Stimulated activated CD4-positive, alpha-beta T cell treated with anti-CD3 and anti-CD28 coated beads, Interleukin-4, amount 100 ng/mL, for 24 hours (primary cell): ENCODE results near the gene TNNI2.

Experiments
- DNase-seq: peaks from one replicate; pipeline ENCODE4 v3.0.0-alpha.2; 2020

TNNI2 gene

GRCh38 chr11:1822648-1823375 is 16.0 kb upstream of the TNNI2 start:
- no peak for DNase-seq

GRCh38 chr11:1823376-1824220 is 15.2 kb upstream of the TNNI2 start:
- no peak for DNase-seq

GRCh38 chr11:1824221-1825038 is 14.4 kb upstream of the TNNI2 start:
- DNase-seq, result no peak

DNA sequence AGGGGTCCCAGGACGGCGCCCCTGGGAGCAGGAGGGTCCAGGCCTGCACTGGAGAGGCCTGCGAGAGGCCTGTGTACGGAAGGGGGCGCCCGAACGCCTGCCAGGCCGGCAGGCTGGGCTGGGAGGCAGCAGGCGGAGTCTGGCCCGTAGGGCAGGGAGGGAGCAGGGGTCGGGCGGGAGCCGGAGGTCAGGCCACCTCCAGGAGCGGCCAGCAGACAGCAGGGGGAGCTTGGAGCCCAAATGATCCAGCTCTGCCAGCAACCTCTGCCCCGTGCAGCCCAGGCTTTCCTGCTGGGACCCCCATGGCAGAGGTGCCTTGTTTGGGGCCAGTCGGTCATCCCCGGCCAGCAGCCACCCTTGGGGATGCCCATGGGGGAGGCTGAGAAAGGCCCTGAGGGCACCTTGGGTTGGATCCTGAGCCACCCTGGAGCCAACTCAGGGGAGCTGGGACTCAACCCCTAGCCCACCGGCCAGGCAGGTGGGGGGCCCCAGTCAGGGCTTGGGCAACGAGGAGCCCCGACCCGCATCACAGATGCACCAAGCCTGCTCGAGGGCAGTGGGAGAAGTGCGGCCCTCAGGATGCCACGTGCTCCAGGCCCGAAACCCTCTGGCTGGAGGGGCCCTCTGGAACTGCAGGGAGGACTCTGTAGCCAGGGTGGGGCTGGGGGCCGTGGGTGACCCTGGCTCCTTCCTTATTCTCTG is 13.6 kb upstream of the TNNI2 start:
- no peak for DNase-seq

DNA sequence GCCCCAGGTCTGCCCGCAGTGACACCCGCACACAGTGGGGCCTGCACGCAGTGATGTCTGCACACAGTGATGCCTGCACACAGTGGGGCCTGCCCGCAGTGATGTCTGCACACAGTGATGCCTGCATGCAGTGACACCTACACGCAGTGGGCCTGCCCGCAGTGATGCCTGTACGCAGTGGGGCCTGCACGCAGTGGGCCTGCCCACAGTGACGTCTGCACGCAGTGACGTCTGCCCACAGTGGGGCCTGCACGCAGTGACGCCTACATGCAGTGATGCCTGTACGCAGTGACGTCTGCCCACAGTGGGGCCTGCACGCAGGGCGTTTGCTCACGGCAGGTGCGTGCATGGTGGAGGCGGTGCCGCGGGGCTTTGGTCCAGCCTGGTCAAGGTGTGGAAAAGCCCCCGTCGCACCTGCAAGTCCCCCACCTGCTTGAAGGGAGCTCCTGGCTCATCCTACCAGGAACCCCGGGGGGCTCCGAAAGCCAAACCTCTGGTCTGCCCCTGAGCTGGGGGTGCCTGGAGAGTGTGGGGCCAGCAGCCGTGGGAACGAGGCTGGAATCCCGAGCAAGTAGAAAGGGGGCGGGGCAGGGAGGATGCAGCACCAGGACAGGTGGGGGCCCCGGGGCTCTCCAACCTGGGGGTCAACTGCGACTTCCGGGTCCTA is 12.9 kb upstream of the TNNI2 start:
- no peak for DNase-seq

GRCh38 chr11:1826552-1827094 is 12.2 kb upstream of the TNNI2 start:
- DNase-seq, result no peak

DNA sequence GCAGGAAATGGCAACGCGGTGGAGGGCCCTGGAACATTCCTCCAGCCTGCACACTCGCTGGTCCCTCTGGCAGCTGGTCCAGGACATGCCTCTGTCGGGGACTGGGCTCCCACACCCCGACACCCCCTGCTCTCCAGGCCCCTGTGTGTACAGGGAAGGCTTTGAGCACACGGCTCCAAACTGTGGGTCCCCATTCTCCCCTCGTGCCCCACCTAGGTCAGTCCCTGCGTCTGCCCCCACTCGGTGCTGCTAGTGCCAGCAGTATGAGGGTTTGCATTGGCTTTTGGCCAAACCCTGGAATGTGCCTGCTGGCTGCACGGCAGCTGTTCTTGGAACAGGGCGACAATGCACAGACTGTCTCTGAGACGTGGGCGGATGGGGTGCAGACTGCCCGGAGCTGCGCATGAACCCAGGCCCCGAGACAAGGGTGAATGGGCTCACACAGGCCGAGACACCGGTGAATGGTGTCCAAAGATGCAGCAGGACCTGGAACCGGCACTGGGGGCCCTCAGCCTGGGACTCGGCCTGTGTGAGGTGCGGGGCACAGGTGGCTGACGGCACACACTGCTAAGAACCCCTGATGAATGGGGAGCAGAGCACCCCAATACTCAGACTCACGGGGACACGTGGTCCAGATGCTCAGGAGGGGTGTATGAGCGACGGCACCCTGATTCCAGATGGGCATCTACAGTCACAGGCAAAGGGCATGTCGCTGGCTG is 11.5 kb upstream of the TNNI2 start:
- DNase-seq, result no peak

DNA sequence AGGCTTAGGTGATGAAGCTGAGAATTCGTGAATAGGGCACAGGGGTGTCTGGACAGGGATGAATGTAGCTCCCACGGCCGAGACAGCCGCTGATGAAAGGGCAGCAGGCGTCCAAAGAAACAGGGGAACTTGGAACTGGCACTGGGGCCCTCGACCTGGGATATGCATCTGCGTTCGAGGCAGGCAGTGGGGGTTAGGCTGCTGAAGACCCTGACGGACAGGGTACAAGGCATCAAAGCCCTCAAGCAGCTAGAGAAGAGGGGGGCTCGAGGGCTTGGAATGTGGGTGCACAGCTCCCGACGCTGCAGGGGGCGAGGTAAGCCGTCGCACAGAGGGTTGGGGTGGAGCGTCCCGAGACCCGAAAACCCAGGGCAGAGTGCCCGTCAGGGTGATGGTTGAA is 10.8 kb upstream of the TNNI2 start:
- DNase-seq, result no peak

- no peak for DNase-seq
These were observed 10.2 kb upstream of the TNNI2 start for GRCh38 chr11:1828542-1828941.

DNA sequence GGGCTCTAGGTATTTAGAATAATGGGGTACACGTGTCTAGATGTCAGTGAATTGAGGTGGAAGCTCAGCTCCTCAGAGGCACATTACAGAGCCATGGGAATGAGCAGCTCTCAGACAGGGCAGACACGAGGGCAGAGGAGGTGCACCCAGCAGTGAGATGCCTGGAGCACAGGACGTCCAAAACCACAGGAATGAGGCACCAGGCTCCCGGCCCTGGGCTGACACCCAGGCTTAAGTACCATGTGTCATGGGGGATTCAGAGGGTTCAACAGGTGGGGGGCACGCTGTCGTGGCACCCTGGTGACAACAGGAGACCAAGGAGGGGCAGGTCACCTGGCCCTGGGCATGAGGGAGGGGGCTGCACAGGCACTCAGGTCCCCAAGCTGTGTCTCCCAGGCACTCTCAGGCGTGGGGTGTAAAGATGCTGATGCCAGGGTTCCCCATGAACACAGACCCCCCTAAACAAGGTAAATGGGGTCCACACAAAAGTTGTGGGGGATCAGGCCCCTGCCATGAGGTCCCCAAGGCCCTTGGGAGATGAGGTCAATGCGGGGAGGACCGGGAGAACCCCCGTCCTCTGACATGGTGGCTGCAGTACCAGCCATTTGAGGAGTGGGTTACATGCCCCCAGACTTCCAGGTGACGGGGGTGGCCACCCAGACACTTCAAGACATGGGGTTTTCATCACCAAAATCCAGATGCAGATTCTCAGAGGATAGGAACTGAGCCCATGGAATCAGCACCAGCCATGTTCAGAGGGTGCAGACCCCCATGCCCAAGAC is 9.6 kb upstream of the TNNI2 start:
- no peak for DNase-seq

GRCh38 chr11:1830004-1830321 is 8.8 kb upstream of the TNNI2 start:
- no peak for DNase-seq

GRCh38 chr11:1830322-1831223 is 8.2 kb upstream of the TNNI2 start:
- no peak for DNase-seq

- DNase-seq, result no peak
These were observed 7.2 kb upstream of the TNNI2 start for GRCh38 chr11:1831338-1832210.

DNA sequence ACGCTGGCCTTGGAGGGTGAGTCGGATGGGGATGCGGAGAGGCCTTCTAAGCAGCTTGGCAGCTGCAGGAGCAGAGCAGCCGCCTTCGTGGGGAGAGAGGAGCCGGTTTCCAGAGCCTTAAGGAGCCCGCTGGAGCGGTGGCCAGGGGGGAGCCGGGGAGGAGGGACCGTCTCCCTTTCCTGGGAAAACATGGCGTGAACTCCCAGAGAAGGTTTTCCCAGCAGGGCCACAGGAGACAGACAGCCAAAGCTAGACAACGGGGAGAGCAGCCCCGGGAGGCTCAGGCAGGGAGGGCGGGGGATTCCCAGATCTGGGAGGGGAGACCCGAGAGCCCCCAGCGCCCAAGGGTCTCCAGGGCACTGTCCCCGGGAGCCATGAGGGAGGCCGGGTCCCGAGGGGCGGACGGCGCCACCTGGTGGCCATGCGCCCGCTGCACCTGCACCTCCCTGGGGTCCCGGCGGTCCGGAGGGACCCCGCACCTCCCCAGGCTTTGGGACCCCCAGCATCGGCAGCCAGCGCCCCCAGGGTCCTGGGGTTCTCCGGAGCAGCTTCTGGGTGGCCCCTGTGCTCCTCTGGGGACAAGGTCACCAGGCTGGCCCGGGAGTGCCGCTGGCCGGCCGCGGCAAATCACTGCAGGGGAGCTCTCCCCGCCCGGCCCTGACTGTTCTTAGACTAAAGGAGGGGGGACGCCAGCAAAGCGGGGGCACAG is 6.4 kb upstream of the TNNI2 start:
- peak; percentile 67 for DNase-seq

DNA sequence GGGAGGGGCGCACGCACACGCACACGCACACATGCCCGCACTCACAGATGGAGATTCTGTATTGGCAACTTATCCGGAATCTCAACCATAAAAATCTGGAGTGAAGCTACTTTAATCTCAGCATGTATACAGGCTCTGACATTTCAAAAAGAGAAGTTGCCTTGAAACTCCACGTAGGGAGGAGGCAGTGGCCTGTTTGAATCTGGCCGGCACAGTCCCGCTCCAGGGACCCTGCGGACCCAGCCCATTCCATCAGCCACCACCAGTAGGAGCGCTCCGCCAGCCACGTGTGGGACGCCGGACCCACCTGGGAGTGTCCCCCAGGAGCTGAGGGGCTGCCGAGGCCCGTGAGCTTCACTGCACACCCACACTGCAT is 5.9 kb upstream of the TNNI2 start:
- DNase-seq, result no peak

DNA sequence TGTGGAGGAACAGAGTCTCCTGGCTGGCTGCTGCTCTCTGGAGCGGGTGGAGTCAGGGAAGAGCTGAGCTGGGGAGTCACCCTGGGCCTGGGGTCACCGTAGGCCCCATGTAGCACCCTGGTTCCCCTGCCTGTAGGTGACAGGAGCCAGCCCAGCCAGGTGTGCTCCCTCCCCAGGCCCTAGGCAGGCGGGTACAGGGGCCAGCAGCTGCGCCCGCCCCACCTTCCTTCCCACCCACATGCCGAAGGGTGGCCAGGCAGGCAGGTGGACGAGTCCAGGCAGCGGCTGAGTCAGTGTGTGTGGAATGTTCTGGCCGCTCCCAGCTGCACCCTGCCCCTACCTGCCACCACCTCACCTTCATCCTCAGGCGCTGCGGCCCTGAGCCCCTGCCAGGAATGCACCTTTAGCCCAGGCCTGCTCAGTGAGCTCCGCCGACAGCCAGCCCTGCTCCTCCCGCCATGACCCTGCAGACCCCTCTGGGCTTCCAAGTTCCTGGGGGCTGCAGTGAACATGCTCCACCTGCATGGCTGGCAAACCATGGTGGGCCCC is 4.6 kb upstream of the TNNI2 start:
- no peak for DNase-seq
